ENCODE measurements around the gene AFF4.
"Not testable (repeated sequence)": the region's sequence is repeated elsewhere in the genome, so short reads cannot be mapped to it uniquely, and the experiment has no call there.

AFF4 gene

GRCh38 chr5:132953710-132954109 lies 9.7 kb downstream of the AFF4 start:
- no peak for DNase-seq (ENCODE audit: low read depth in 1 of 2, low spot score in 1 of 2)

- DNase-seq (ENCODE audit: low read depth in 1 of 2, low spot score in 1 of 2), result no peak
Observed at GRCh38 chr5:132952829-132953228, 10.6 kb downstream of the AFF4 start.

- no peak for DNase-seq (ENCODE audit: low read depth in 1 of 2, low spot score in 1 of 2)
Observed at GRCh38 chr5:132951897-132952296, 11.5 kb downstream of the AFF4 start.

- DNase-seq (ENCODE audit: low read depth in 1 of 2, low spot score in 1 of 2), result no peak
Observed at GRCh38 chr5:132949136-132949535, 14.3 kb downstream of the AFF4 start.

- DNase-seq (ENCODE audit: low read depth in 1 of 2, low spot score in 1 of 2), result no peak
Observed at GRCh38 chr5:132947671-132948070, 15.8 kb downstream of the AFF4 start.

GRCh38 chr5:132945315-132945714 lies 18.1 kb downstream of the AFF4 start:
- DNase-seq (ENCODE audit: low read depth in 1 of 2, low spot score in 1 of 2), result not testable (repeated sequence)

- no peak for DNase-seq (ENCODE audit: low read depth in 1 of 2, low spot score in 1 of 2)
Observed at GRCh38 chr5:132943362-132944022, 19.9 kb downstream of the AFF4 start.

- DNase-seq (ENCODE audit: low read depth in 1 of 2, low spot score in 1 of 2), result no peak
Observed at GRCh38 chr5:132941331-132941730, 22.1 kb downstream of the AFF4 start.

- DNase-seq (ENCODE audit: low read depth in 1 of 2, low spot score in 1 of 2), result no peak
Observed at GRCh38 chr5:132928062-132928407, 35.4 kb downstream of the AFF4 start.

- no peak for DNase-seq (ENCODE audit: low read depth in 1 of 2, low spot score in 1 of 2)
Observed at GRCh38 chr5:132927355-132928061, 35.9 kb downstream of the AFF4 start.

- DNase-seq (ENCODE audit: low read depth in 1 of 2, low spot score in 1 of 2), result no peak
Observed at GRCh38 chr5:132926437-132926836, 37.0 kb downstream of the AFF4 start.

- no peak for DNase-seq (ENCODE audit: low read depth in 1 of 2, low spot score in 1 of 2)
Observed at GRCh38 chr5:132916086-132916485, 47.3 kb downstream of the AFF4 start.

- DNase-seq (ENCODE audit: low read depth in 1 of 2, low spot score in 1 of 2), result no peak
Observed at GRCh38 chr5:132915681-132916080, 47.8 kb downstream of the AFF4 start.

GRCh38 chr5:132909702-132910101 lies 53.7 kb downstream of the AFF4 start:
- no peak for DNase-seq (ENCODE audit: low read depth in 1 of 2, low spot score in 1 of 2)

GRCh38 chr5:132907161-132907560 lies 56.3 kb downstream of the AFF4 start:
- no peak for DNase-seq (ENCODE audit: low read depth in 1 of 2, low spot score in 1 of 2)

- no peak for DNase-seq (ENCODE audit: low read depth in 1 of 2, low spot score in 1 of 2)
Observed at GRCh38 chr5:132905938-132906337, 57.5 kb downstream of the AFF4 start.

GRCh38 chr5:132901730-132902129 lies 61.7 kb downstream of the AFF4 start:
- no peak for DNase-seq (ENCODE audit: low read depth in 1 of 2, low spot score in 1 of 2)

- no peak for DNase-seq (ENCODE audit: low read depth in 1 of 2, low spot score in 1 of 2)
Observed at GRCh38 chr5:132901036-132901435, 62.4 kb downstream of the AFF4 start.

- DNase-seq (ENCODE audit: low read depth in 1 of 2, low spot score in 1 of 2), result no peak
Observed at GRCh38 chr5:132898094-132898493, 65.3 kb downstream of the AFF4 start.

- no peak for DNase-seq (ENCODE audit: low read depth in 1 of 2, low spot score in 1 of 2)
Observed at GRCh38 chr5:132896685-132897084, 66.7 kb downstream of the AFF4 start.

- DNase-seq (ENCODE audit: low read depth in 1 of 2, low spot score in 1 of 2), result no peak
Observed at GRCh38 chr5:132895719-132896305, 67.6 kb downstream of the AFF4 start.

- DNase-seq (ENCODE audit: low read depth in 1 of 2, low spot score in 1 of 2), result no peak
Observed at GRCh38 chr5:132890817-132891216, 72.6 kb downstream of the AFF4 start.

- DNase-seq (ENCODE audit: low read depth in 1 of 2, low spot score in 1 of 2), result no peak
Observed at GRCh38 chr5:132889501-132889900, 73.9 kb downstream of the AFF4 start.
